ENCODE measurements around the gene SIAH3.

GRCh38 chr13:45787346-45787745, 64.2 kb downstream of the SIAH3 start:
- TF ChIP-seq CTCF (IDR thresholded peaks at IDR 0.05; ENCODE audit: poor library complexity, severe bottlenecking) (no peak), MXI1 (conservative IDR thresholded peaks at IDR 0.05; ENCODE audit: poor library complexity, severe bottlenecking) (no peak), POLR2AphosphoS5 (IDR thresholded peaks at IDR 0.05) (no peak), RAD21 (conservative IDR thresholded peaks at IDR 0.05) (no peak), EZH2 (IDR thresholded peaks at IDR 0.05; ENCODE audit: borderline replicate concordance, insufficient read depth, low read length, poor library complexity, severe bottlenecking) (no peak), TAF1 (IDR thresholded peaks at IDR 0.05; ENCODE audit: low read depth) (no peak), SMC3 (conservative IDR thresholded peaks at IDR 0.05; ENCODE audit: poor library complexity) (no peak), EP300 (conservative IDR thresholded peaks at IDR 0.05; ENCODE audit: poor library complexity, severe bottlenecking) (no peak)
- TF ChIP-seq, protein P1, sequence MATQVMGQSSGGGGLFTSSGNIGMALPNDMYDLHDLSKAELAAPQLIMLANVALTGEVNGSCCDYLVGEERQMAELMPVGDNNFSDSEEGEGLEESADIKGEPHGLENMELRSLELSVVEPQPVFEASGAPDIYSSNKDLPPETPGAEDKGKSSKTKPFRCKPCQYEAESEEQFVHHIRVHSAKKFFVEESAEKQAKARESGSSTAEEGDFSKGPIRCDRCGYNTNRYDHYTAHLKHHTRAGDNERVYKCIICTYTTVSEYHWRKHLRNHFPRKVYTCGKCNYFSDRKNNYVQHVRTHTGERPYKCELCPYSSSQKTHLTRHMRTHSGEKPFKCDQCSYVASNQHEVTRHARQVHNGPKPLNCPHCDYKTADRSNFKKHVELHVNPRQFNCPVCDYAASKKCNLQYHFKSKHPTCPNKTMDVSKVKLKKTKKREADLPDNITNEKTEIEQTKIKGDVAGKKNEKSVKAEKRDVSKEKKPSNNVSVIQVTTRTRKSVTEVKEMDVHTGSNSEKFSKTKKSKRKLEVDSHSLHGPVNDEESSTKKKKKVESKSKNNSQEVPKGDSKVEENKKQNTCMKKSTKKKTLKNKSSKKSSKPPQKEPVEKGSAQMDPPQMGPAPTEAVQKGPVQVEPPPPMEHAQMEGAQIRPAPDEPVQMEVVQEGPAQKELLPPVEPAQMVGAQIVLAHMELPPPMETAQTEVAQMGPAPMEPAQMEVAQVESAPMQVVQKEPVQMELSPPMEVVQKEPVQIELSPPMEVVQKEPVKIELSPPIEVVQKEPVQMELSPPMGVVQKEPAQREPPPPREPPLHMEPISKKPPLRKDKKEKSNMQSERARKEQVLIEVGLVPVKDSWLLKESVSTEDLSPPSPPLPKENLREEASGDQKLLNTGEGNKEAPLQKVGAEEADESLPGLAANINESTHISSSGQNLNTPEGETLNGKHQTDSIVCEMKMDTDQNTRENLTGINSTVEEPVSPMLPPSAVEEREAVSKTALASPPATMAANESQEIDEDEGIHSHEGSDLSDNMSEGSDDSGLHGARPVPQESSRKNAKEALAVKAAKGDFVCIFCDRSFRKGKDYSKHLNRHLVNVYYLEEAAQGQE (IDR thresholded peaks at IDR 0.05; ENCODE audit: borderline replicate concordance) = no peak

All from neural cell (in vitro differentiated cells).